Renal pelvis (tissue), 4 donors: ENCODE results near the gene JMJD1C. TPM values are rescaled to one million over a fixed set of nuclear protein-coding genes. Genes with fewer than 3 reads are reported as not detected.
"Not testable (repeated sequence)": the region's sequence is repeated elsewhere in the genome, so short reads cannot be mapped to it uniquely, and the experiment has no call there.

Source experiments
- DNase-seq: peaks from one replicate; pipeline ENCODE4 v3.0.0-alpha.2; 2013
- polyA plus RNA-seq, 3 donors: library from polyadenylated mRNA; unstranded; fragments of 120-200 nt; gene quantifications; one replicate each; pipeline ENCODE4 v1.2.1, GENCODE V29; 2013; ENCODE audit not compliant: insufficient read length in 3 of 3

JMJD1C gene
- polyA plus RNA-seq, 3 donors, result 86.2 to 105 (median 97.6) TPM

DNA sequence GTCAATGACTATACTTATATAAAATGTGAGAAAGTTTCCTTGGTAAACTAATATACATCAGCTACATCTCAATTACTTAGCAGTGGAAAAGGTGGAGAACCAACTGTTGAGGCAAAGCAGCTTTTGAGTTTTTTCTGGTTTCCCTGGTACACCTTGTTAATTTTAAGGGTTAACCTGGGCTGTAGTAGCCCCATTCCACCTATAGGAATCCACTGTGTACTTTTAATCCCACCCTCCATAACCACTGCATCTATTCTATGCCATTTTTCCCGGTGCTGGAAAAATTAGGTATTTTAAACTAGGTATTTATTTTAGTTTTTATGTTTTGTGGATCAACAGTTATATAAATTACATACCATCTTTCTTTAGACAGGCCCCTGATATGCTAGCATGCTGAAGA is 290.2 kb downstream of the JMJD1C start:
- no peak for DNase-seq

DNA sequence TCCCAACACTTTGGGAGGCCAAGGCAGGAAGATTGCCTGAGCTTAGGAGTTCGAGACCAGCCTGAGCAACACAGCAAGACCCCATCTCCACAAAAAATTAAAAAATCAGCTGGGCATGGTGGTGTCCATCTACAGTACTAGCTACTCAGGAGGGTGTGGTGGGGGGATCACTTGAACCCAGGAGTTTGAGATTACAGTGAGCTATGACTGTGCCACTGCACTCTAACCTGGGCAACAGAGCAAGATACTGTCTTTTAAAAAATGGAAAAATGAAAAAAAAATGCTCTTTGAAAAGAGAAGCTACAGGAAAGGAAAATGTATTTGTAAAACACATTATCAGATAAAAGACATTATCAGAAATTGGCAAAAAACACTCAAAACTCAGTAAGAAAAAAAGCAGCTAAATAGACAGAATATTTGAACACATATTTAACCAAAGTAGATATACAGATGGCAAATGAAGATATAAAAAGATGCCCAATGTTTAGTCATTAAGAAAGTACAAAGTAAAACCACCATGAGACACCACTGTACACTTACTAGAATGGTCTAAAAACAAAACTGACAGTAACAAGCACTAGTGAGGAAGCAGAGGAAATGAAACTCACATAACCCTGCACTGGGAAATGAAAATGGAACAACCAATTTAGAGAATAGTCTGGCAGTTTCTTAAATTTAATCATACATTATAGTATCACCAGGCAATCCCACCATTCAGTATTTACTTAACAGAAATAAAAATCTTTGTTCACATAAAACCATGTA is 292.1 kb downstream of the JMJD1C start:
- no peak for DNase-seq

DNA sequence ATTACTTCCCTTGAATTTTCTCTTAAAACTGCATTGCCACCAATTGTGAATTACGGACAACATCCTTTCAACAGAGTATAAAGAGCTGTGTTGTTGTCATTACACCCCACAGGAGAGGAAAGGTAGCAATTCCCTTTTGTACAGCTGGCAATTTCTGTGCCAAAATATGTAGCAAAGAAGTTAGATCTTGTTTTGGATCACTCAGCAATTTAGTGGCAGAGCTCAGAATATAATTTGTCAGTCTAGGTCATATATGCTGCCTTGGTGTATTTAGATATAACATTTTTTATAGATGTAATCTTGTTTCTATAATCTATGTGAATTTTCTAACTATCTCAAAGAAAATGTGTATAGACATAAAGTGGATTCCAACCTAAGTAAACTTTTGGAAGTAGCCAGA is 293.9 kb downstream of the JMJD1C start:
- DNase-seq, result no peak

DNA sequence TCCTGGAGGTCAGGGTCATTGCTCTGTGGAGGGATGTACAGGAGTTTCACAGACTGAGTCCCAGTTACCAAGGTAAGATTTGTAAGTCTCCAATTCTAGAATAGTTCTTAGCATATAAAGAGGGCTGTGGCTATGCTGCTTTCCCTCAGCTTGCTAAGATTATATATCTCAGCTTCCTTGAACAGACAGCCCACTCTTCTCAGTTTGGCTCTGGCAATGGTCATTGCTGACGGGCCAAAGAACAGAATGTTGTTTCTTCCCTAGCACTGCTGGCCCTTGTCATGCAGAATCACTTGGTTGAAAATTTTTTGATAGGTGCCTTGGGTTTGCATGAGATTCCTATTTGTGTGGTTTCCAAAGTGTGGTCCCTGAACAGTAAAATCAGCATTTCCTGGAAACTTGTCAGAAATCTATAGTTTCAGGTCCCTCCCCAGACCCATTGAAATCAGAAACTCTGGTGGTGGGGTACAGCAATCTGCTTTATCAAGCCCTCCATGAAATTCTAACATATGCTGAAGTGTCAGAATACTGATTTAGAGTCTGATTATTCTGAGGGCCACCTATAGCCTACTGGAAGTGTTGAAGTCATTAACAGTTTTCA is 294.4 kb downstream of the JMJD1C start:
- DNase-seq, result no peak

DNA sequence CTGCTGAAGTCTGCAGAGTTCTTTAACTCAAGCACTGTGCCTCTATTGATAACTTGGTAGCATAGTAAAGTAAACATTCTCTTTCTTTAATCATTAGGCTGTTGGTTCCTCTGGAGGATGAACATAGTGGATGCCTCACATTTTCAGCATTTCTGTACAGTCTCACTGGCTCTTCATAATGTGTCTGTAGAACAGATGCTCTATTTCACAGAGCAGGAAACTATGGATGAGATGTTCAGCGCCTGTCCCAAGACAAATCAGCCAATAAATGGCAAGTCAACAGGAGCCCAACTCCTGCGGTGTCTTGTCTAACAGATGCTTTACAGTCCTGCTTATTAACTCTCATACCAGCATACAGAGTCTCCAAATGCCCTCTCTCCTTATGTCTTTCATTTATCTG is 296.2 kb downstream of the JMJD1C start:
- DNase-seq, result no peak

DNA sequence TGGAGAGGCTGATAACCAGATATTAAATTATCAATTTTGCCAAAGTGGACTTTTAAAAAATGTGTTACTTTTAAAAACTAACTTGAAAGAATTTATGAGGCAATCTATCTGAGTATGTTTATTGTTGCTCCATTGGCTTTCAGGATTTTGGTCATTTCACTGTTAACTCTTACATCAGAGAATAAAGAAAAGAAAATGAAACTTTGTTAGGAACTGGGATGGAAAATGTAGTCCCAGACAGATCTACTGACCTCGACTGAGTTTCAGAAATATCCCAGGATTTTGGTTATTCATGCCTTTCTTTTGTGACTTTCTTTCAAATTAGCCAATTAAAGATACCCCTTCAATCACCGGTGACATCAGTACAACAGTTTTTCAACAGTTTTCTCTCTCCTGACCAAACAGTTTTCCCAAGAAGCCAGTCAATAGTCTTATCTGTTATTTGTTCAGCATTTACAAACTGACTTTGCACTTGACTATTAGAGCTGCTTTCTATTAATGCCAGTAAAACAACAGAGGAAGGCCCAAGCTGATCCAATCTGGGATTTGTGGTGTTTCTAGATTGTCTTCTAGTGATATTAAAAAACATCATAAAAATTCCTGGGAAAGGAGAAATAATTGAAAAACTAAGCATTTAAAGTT is 296.8 kb downstream of the JMJD1C start:
- DNase-seq, result no peak

DNA sequence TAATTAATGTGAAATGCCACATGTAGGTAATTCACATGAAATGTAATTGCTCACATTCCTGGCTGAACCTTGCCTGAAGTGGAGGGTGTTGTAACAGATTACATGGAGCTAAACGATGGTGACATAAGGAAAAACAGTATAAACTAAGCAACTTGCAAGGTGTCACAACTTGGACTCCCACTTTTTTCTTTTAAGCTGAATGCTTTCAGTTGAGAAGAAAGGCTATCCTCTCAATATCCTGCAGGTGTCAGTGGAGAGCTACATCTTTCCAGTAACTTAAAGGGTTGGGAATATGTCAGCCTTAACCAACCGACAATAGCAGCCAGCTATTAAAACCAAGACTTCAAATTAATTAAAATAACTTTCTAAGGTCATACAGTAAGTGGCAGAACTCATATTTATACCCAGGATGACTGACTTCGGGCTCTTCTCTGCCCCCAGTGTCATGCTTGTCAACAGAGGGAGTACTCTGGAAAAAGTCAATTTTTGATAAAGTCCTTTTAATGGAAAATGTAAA is 299.0 kb downstream of the JMJD1C start:
- peak; percentile 78 for DNase-seq

DNA sequence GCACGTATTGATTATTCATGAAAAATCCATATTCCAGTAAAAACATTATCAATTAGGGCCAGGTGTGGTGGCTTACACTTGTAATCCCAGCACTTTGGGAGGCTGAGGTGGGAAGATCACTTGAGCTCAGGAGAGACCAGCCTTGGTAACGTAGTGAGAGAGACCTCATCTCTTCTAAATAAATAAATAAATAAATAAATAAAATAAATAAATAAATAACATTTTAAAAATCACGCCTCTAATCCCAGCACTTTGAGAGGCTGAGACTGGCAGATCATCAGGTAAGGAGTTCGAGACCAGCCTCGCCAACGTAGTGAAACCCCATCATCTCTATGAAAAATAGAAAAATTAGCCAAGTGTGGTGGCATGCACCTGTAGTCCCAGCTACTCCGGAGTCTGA is 300.5 kb downstream of the JMJD1C start:
- no peak for DNase-seq

DNA sequence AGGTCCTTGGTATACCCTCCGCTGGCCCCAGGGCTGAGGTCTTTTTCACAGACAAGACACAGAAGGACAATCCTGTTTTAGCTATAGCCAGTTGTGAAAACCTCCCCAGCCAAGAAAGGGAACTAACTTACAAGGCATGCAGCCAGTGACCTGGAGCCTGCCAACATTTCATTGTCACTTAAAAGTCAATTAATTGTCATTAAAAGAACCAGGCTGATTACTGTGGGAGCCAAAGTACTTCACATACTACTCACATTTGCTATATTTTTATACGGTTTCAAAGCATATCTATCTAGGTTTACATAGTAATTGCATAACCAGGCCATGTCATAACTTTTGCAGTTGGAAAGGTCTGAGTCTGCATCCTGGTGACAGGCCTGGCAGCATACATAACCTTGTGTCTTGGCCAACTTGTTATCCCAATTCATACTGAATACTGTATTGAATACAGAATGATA is 301.6 kb downstream of the JMJD1C start:
- no peak for DNase-seq

DNA sequence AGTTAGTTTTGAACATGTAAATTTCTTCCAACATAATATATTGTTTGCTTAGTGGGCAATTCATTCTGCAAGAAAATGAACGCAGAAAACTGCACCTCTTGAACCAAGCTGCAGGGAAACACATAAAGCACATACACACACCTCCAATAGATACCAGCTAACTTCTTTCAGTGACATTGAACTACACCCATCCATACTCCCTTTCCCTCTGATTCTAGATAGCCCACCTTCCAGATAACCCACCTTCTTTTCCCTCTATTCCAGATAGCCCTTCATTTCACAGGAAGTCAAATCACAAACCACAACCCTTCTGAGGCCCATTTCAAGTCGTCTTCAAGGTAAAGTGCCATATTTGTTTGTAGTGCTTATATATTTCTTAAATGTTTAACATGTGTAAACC is 304.2 kb downstream of the JMJD1C start:
- DNase-seq, result no peak

DNA sequence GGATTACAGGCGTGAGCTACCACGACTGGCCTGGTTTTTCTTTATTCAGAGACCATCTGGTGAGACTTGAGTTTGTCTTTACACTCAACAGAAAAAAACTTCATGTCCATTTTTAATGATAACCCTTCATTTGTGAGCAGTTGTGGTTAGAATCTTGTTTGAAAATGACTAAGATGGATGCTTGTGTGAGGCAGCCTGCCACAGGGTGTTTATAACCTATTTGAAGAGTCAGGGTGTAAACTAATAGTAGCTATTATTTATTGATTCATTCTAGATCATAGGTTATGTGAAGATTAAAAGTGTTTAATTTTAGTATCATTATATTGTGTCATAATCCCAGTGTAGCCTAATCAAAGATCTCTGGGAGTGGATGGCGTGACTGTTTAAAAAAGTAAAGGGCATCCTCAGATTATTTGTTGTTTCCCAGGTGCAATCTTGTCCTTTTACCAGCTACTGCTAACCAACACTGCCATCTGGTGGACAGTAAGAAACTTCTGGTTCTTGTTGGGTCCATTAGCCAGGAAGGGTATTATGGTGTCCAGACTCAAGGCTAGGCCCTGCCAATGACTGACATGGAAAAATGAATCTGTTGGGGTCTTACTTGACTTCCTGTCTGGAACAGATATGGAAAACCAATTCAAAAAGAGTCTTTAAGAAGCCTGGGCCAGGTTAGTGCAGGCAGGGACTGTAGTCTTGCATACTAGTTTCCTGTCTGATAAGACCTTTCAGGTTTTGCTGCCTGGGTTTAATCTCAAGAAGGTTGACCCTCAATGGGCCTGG is 307.7 kb downstream of the JMJD1C start:
- DNase-seq, result peak; percentile 85

DNA sequence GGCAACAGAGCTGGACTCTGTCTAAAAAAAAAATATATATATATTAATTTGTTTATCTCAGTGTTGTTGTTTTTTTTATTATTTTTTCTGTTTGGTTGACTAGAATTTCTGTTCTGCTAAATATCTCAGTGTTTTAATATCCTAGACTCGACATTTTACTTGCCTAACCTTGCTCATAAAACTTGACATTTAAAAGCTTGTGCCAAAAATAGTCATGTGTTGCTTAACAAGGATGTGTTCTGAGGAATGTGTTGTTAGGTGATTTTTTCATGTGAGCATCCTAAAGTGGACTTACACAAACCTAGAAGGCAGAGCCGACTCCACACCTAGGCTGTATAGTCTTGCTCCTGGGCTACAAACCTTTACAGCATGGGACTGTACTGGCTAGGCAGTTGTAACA is 309.5 kb downstream of the JMJD1C start:
- DNase-seq, result no peak

DNA sequence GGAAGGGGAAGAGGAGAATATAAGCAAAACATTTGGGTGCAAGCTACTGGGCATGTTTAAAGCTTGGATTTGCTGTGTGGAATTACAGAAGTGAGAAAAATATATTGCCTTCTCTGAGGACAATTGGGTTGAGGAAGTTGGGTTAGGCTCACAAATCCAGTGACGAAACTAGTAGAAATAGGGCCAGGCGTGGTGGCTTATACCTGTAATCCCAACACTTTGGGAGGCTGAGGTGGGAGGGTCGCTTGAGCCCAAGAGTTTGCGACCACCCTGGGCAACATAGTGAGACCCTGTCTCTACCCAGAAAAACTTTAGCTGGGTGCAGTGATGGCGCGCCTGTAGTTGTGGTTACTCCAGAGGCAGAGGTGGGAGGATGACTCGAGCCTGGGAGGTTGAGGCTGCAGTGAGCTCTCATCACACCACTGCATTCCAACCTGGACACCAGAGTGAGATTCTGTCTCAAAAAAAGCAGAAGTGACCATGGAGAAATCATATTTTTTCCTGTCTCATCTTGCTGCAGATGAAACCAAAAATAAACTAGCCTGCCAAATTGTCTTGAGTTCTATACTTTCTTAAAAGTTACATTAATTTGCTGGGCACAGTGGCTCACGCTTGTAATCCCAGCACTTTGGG is 310.3 kb downstream of the JMJD1C start:
- no peak for DNase-seq

DNA sequence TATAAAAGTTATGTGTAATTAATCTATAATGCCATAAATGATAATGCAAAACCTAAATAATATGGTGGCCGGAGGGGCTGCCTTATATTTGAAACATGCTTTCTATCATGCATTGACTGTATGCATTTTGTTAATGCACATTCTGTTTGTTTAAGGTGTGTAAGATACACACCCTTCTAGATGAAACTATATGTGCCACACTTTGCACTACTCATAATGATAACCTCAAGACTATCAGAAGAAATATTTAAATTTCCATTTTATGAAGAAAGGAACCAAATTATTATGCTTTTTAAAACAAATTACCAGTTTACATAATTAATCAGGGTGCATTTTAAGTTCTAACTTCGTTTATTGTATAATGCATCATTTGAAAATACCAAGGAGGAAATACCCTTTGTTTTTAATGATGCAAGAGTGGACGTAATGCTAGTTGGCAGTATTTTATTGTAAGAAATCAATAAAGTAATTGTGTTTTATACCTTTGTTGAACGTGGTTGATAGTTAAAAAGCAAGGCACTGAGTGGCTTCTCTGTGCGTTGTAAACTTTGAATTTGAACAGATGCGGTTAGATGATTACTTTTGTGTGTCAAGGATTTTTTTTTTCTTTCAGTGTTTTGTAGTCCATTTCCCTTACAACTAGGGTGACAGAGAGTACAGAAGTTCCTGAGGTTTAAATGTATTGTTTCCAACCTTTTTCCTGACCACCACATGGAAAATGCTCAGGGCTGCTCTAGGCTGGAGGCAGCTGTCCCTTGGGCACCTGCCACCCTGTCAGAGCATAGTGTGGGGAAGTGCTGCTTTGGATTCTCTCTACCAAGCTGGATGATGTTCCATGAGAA is 311.0 kb downstream of the JMJD1C start:
- no peak for DNase-seq

DNA sequence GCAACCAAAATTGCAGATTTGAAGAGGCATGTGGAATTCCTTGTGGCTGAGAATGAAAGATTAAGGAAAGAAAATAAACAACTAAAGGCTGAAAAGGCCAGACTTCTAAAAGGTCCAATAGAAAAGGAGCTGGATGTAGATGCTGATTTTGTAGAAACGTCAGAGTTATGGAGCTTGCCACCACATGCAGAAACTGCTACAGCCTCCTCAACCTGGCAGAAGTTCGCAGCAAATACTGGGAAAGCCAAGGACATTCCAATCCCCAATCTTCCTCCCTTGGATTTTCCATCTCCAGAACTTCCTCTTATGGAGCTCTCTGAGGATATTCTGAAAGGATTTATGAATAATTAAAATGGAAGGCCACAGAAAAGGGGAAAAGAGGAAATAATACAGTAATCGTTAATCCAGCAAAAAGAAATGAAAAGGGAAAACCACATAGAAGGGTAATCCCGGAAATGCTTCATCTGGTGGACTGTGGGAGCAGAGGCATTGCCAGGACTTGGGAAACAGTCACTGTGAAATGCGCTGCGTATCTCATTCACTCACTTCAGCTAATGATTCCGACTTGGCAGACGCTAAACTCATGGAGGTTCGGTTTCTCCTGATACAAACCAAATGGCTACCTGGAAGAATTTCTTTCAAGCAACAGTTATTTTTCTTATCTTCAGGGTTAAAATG is 311.8 kb downstream of the JMJD1C start:
- not testable (repeated sequence) for DNase-seq

DNA sequence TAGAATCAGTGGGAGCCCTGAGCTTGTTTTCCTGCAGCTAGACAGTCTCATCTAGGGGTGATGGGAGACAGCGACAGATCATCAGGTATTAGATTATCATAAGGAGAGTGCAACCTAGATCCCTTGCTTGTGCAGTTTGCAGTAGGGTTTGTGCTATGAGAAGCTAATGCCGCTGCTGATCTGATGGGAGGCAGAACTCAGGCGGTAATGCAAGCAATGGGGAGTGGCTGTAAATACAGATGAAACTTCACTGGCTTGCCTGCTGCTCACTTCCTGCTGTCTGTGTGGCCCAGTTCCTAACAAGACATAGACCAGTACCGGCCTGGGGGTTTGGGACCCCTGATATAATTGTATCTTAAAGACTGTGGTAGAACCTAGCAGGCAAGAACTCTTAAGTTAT is 315.0 kb downstream of the JMJD1C start:
- DNase-seq, result no peak

DNA sequence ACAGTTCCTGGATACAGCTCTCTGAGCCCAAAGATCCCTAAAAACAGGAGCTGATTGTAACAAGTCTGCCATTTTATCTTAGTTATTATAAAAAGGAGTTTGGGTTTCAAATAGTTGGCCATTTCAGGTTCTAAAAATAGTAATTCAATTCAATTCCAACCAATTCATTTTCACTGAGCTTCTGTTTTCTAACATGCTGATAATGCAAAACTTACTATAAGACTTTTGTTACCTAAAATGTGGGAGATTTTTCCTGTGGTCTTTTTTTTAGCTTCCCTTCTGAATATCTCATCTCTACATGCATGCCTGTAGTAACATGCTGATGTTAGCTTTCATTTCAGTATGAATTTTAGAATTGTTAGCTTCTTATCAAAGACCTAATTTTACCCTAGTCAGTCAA is 319.3 kb downstream of the JMJD1C start:
- DNase-seq, result no peak

DNA sequence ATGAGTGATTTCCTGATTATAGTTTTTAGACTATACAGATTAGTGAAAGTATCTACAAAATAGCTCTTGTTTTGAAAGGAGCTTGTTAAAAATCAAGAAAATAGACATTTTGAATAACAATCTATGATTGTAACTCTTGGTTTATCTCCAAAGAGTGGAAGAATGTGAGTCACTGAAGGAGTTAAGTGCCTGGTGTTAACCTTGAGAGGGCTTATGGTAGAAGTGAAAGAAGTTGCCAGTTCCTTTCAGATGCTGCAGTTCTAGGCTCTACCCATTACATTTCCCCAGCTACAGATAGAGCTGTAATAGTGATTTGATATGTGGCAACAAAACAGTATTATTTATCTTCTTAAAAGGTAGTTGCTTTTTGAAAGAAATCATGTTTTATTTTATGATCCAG is 320.0 kb downstream of the JMJD1C start:
- DNase-seq, result no peak

DNA sequence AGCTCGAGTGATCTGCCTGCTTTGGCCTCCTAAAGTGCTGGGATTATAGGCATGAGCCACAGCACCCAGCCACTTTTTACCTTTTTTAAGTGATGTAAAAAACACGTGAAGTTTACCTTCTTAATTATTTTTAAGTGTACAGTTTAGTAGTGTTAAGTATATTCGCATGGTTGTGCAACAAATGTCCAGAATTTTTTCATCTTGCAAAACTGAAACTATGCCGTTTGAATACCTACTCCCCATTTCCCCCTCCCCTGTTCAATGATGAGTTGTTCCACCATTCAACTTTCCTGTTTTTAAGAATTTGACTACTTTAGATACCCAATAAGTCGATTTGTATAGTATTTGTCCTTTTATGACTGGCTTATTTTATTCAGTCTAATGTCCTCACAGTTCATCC is 321.8 kb downstream of the JMJD1C start:
- DNase-seq, result no peak

DNA sequence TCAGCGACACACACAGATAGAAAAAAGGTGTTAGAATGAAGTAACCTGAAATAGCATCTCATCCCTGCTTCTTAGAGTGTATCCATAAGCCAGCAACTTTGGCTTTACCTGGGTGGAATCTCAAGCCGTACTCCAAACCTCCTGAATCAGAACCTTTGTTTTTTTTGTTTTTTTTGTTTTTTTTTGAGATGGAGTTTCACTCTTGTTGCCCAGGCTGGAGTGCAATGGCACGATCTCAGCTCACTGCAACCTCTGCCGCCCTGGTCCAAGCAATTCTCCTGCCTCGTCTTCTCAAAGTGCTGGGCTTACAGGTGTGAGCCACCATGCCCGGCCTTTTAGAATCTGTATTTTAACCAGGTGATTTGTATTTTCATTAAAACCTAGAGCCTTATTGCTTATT is 323.6 kb downstream of the JMJD1C start:
- DNase-seq, result no peak
